AG09309 (cell line): Measurements from ENCODE around the gene THAP7.

Experiments used
- DNase-seq: peaks from one replicate; pipeline ENCODE4 v3.0.0-alpha.2; 2010; ENCODE audit warnings: low read depth
- H3K4me3 ChIP-seq: 2 replicates; pipeline ENCODE4 v1.5.1; 2011; ENCODE audit warnings: mild to moderate bottlenecking, low read depth, low read length, moderate library complexity; ENCODE audit not compliant: control insufficient read depth
- TF ChIP-seq, protein P1 (sequence below): IDR thresholded peaks from 2 replicates; pipeline ENCODE4 v1.5.1; 2011; ENCODE audit warnings: mild to moderate bottlenecking, low read depth, low read length, inconsistent platforms; ENCODE audit not compliant: insufficient read depth, control insufficient read depth; ENCODE audit errors: missing control alignments

The THAP7 gene

GRCh38 chr22:20983081-20983771, 18.7 kb downstream of the THAP7 start:
- H3K4me3 ChIP-seq, result peak overlapping the region; percentile 92
- TF ChIP-seq, protein P1, sequence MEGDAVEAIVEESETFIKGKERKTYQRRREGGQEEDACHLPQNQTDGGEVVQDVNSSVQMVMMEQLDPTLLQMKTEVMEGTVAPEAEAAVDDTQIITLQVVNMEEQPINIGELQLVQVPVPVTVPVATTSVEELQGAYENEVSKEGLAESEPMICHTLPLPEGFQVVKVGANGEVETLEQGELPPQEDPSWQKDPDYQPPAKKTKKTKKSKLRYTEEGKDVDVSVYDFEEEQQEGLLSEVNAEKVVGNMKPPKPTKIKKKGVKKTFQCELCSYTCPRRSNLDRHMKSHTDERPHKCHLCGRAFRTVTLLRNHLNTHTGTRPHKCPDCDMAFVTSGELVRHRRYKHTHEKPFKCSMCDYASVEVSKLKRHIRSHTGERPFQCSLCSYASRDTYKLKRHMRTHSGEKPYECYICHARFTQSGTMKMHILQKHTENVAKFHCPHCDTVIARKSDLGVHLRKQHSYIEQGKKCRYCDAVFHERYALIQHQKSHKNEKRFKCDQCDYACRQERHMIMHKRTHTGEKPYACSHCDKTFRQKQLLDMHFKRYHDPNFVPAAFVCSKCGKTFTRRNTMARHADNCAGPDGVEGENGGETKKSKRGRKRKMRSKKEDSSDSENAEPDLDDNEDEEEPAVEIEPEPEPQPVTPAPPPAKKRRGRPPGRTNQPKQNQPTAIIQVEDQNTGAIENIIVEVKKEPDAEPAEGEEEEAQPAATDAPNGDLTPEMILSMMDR, result no peak
- no peak for DNase-seq

- peak overlapping the region; percentile 92 for H3K4me3 ChIP-seq
- no peak for DNase-seq
- TF ChIP-seq, protein P1, result no peak
Measured at GRCh38 chr22:20982563-20982882, 19.4 kb downstream of the THAP7 start.

DNA sequence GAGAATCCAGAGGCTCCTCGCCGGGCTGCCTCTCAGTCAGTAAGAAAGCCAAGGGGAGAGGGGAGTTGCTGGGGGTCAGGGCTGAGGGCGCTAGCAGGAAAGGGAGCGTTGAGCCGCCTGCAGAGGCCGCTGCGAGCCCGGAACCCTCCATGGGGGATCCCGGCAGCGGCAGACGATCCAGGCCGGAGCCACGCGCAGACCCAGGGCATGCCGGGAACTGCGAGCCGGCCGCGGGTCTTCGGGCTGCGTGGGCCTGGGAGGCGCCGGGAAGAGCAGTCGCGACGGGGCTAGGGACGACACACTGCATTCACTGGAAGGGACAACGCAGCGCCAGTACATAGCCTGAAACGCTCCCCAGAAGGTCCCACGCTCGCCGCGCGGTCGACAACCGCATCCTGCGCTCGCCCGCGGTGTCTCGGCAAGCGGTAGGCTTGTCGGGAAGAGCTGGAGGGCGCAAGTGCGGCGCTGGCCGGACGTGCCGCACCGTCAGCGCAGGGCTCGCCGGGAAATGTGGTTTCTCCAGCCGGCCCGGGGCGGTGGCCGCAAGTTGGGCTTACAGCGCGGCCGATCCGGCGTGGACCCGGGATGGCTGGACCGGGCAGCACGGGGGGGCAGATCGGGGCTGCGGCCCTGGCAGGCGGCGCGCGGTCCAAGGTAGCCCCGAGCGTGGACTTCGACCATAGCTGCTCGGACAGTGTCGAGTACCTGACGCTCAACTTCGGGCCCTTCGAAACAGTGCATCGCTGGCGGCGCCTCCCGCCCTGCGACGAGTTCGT, 19.9 kb downstream of the THAP7 start, which contains the start of gene LZTR1:
LZTR1 (plus strand) TSS at position 511 of the 776 bp plus-strand sequence; CDS start at position 586, 75 bp downstream.
- H3K4me3 ChIP-seq, result peak within 1 kb of the TSS; percentile 92
- DNase-seq, result peak; percentile 46
- TF ChIP-seq, protein P1, result peak; percentile 66

DNA sequence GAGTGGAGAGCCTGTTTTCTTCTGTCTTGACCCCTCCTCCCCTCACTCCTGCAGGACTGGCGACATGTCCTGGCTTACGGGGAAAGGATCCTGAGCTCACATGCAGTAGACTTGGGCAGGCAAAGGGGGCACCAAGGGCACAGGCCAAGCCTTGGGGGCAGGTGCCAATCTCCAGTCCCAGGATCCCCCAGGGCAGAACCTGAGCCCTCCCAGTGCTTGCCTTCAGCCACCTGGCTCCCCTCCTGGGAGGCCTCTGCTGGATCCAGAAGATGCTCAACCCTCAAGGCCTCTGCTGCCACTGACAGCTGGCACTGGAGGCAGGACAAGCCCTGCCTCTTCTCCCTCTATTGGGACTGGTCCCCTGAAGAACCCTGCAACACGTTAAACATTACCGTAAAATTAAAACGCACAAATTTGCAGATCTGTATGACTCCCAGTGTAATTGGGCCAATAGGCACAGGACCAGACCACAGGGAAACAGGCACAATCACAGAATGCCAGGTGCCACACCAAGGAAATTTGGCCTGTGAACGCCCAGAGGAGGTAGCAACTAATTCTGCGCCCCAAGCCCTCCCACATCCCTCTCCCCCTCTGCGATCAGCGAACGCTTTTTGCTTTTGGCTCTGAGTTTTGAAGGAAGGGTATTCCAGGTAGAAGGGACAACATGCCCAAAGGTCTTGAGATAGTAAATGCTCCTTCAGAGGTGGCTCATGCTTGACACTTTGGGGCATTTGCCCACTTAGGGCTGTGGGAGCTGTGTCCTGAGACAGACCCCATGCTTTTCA, 20.8 kb downstream of the THAP7 start:
- H3K4me3 ChIP-seq, result peak overlapping the region; percentile 92
- TF ChIP-seq, protein P1, result no peak
- no peak for DNase-seq

DNA sequence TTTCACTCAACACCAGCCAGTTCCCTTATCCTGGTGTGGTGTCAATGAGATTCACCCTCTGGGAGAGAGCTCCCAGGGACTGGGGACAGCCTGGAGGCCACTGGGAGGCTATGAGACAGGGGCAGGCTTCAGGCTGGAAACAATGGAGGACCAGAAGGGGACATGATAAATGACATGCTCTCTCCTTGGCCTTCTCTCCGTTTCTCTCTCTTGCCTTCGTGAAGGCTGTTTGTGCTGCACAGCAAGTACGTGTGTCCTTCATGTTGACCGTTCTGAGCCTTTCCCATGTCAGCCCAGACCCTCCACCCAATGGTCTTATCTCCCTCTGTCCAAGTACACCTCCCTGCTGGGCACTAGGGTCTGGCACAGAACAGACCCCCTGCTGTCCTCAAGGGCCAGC, 21.4 kb downstream of the THAP7 start:
- no peak for DNase-seq
- H3K4me3 ChIP-seq, result no peak overlapping the region
- TF ChIP-seq, protein P1, result no peak

- TF ChIP-seq, protein P1, result no peak
- no peak for DNase-seq
- H3K4me3 ChIP-seq, result no peak overlapping the region
Measured at GRCh38 chr22:20979940-20980453, 21.9 kb downstream of the THAP7 start.
